DND-41 (cell line): Measurements from ENCODE around the gene GZF1.

Experiments
- ATAC-seq: fragments of 200-7000 bp; cut with Tn5 transposase; 3 replicates; pipeline ENCODE4 v1.9.1; 2021; ENCODE audit warnings: low read depth; ENCODE audit not compliant: insufficient read depth
- DNase-seq: peaks from one replicate; pipeline ENCODE4 v3.0.0-alpha.2; 2020
- H2AFZ ChIP-seq: 2 replicates; pipeline ENCODE4 v1.6.0; 2012; ENCODE audit warnings: low read depth, low read length
- H3K27ac ChIP-seq: 2 replicates; pipeline ENCODE4 v1.5.1; 2012; ENCODE audit warnings: low read length, inconsistent platforms
- H3K27me3 ChIP-seq: fragments of 200-600 bp; sonication (generic); 2 replicates; pipeline ENCODE4 v1.6.0; 2012; ENCODE audit warnings: low read length, mild to moderate bottlenecking, inconsistent platforms; ENCODE audit not compliant: insufficient read depth, poor library complexity
- H3K36me3 ChIP-seq: 2 replicates; pipeline ENCODE4 v1.5.1; 2012; ENCODE audit warnings: low read length, inconsistent platforms; ENCODE audit not compliant: insufficient read depth
- H3K4me1 ChIP-seq: 2 replicates; pipeline ENCODE4 v1.5.1; 2012; ENCODE audit warnings: mild to moderate bottlenecking, low read length; ENCODE audit not compliant: insufficient read depth
- H3K4me2 ChIP-seq: 2 replicates; pipeline ENCODE4 v1.6.0; 2012; ENCODE audit warnings: mild to moderate bottlenecking, moderate library complexity, low read length, inconsistent platforms; ENCODE audit not compliant: insufficient read depth
- H3K4me3 ChIP-seq, 2 experiments: fragments of 200-600 bp in 1 of 2; shearing (Covaris generic) in 1 of 2; 2 replicates each; pipeline ENCODE4 v1.5.1; 2012 to 2016; ENCODE audit warnings: inconsistent platforms in 2 of 2, low read length in 2 of 2, mild to moderate bottlenecking in 2 of 2, low read depth in 1 of 2, moderate library complexity in 1 of 2
- H3K79me2 ChIP-seq: 2 replicates; pipeline ENCODE4 v1.6.0; 2012; ENCODE audit warnings: low read length, inconsistent platforms; ENCODE audit not compliant: insufficient read depth
- H3K9ac ChIP-seq: 2 replicates; pipeline ENCODE4 v1.6.0; 2012; ENCODE audit warnings: low read depth, mild to moderate bottlenecking, inconsistent platforms, low read length, moderate library complexity
- H3K9me3 ChIP-seq: 2 replicates; pipeline ENCODE4 v1.5.1; 2012; ENCODE audit warnings: low read length, moderate library complexity, mild to moderate bottlenecking, inconsistent platforms; ENCODE audit not compliant: insufficient read depth, severe bottlenecking
- H4K20me1 ChIP-seq: 2 replicates; pipeline ENCODE4 v1.6.0; 2012; ENCODE audit warnings: low read length; ENCODE audit not compliant: insufficient read depth
- CTCF ChIP-seq: IDR thresholded peaks from 2 replicates; pipeline ENCODE4 v1.5.1; 2012; ENCODE audit warnings: borderline replicate concordance, low read length, moderate library complexity, mild to moderate bottlenecking; ENCODE audit not compliant: poor library complexity, severe bottlenecking; ENCODE audit errors: extremely low read depth
- EZH2 ChIP-seq: IDR thresholded peaks from 3 replicates; pipeline ENCODE4 v1.6.1; 2012; ENCODE audit warnings: borderline replicate concordance, low read depth, mild to moderate bottlenecking, moderate library complexity, low read length, inconsistent platforms; ENCODE audit not compliant: severe bottlenecking

Gene GZF1

GRCh38 chr20:23403751-23404150 is 41.8 kb downstream of the GZF1 start:
- Histone ChIP-seq H3K4me3 (no peak overlapping the region), H3K36me3 (peaks cover 9% of the 10 kb centered on the region; the same call in 1 of the 2 replicates), H3K4me1 (no peaks in the 10 kb centered on the region), H3K79me2 (peaks cover 61% of the 10 kb centered on the region), H3K27me3 (no peaks in the 10 kb centered on the region), H3K4me2 (no peak overlapping the region), H3K27ac (no peak overlapping the region), H4K20me1 (peaks cover 20% of the 10 kb centered on the region), H3K9ac (no peak overlapping the region), H2AFZ (no peak overlapping the region), H3K9me3 (no peaks in the 10 kb centered on the region)
- ATAC-seq: no peak
- no peak for DNase-seq
- TF ChIP-seq EZH2 (no peak), CTCF (no peak)

- H3K27me3 ChIP-seq: no peaks in the 10 kb centered on the region
- no peak overlapping the region for H3K9ac ChIP-seq
- H2AFZ ChIP-seq: no peak overlapping the region
- H3K4me2 ChIP-seq: no peak overlapping the region
- peaks cover 65% of the 10 kb centered on the region for H3K79me2 ChIP-seq
- TF ChIP-seq EZH2 (no peak), CTCF (no peak)
- no peak for ATAC-seq
- peaks cover 9% of the 10 kb centered on the region; the same call in 1 of the 2 replicates for H3K36me3 ChIP-seq
- no peak overlapping the region for H3K4me3 ChIP-seq
- no peaks in the 10 kb centered on the region for H3K4me1 ChIP-seq
- H4K20me1 ChIP-seq: peaks cover 17% of the 10 kb centered on the region
- no peaks in the 10 kb centered on the region for H3K9me3 ChIP-seq
- no peak overlapping the region for H3K27ac ChIP-seq
- DNase-seq: no peak
Observed at GRCh38 chr20:23404196-23404595, 42.2 kb downstream of the GZF1 start.

DNA sequence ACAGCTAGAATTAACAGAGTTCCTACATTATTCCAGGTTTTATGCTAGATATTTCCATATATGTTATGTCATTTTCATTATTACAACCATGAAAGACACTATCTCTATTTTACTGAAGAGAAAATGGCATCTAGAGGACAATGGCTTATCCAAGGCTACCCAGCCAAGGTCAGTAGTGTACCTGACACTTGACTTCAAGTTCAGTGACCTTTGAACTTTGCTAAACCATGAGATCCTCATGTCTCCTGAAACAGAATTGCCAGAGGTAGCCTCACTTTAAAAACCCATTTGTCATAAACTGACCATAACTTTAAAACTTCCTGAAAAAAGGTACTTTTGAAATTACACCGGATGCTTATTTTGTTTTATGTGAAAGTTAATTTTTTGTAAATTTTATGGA is 44.9 kb downstream of the GZF1 start:
- no peak overlapping the region for H3K4me3 ChIP-seq
- H3K9ac ChIP-seq: no peak overlapping the region
- H3K27ac ChIP-seq: no peak overlapping the region
- ATAC-seq: no peak
- no peaks in the 10 kb centered on the region for H3K4me1 ChIP-seq
- no peak for DNase-seq
- peaks cover 81% of the 10 kb centered on the region for H3K79me2 ChIP-seq
- H3K9me3 ChIP-seq: no peaks in the 10 kb centered on the region
- no peak overlapping the region for H2AFZ ChIP-seq
- peaks cover 30% of the 10 kb centered on the region for H4K20me1 ChIP-seq
- TF ChIP-seq CTCF: no peak
- no peak for TF ChIP-seq EZH2
- H3K4me2 ChIP-seq: no peak overlapping the region
- H3K27me3 ChIP-seq: no peaks in the 10 kb centered on the region
- no peaks in the 10 kb centered on the region for H3K36me3 ChIP-seq

DNA sequence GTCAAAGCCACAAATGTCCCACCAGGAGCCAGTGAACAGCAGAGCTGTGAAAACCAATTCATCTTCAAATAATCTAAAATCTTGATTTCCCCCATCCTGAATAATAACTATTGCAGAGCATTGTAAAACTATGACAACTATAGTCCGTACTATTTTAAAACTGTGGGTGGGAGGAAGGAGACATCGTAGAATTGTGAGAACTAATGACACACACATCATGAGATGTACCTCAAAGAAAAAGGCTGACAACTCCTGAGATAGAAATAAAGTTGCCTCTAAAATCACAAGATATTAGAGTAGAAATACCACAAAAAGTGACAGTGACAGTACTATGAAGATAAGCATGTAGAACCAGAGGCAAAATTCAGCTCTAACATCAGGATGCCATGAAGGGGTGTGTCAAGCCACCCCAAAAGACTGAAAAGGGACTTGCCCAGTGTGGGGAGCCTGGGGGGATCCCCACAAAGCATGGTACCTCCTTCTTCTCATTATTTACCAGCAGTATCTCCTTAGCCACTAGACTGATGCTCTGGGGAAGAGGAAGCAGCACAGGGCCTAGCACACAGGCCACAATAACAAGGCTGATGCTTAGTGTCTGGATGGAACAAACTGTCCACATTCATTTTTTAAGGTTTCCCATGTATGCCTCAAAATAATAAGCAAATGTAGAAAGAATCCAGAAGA is 45.9 kb downstream of the GZF1 start:
- H3K9ac ChIP-seq: no peak overlapping the region
- H3K4me1 ChIP-seq: no peaks in the 10 kb centered on the region
- no peak overlapping the region for H3K27ac ChIP-seq
- H4K20me1 ChIP-seq: peaks cover 39% of the 10 kb centered on the region
- no peaks in the 10 kb centered on the region for H3K9me3 ChIP-seq
- H2AFZ ChIP-seq: no peak overlapping the region
- DNase-seq (no peak), ATAC-seq (no peak)
- peaks cover 91% of the 10 kb centered on the region for H3K79me2 ChIP-seq
- no peaks in the 10 kb centered on the region for H3K36me3 ChIP-seq
- H3K27me3 ChIP-seq: no peaks in the 10 kb centered on the region
- no peak overlapping the region for H3K4me2 ChIP-seq
- no peak overlapping the region for H3K4me3 ChIP-seq
- no peak for TF ChIP-seq CTCF
- no peak for TF ChIP-seq EZH2
